Neural cell (in vitro differentiated cells): ENCODE measurements around the gene ZNF430.
"Not testable (repeated sequence)": the region's sequence is repeated elsewhere in the genome, so short reads cannot be mapped to it uniquely, and the experiment has no call there.

Experiments
- EP300 ChIP-seq: fragments of 450-650 bp; conservative IDR thresholded peaks from 2 replicates; pipeline ENCODE4 v1.6.1; 2014; ENCODE audit warnings: antibody characterized with exemption, mild to moderate bottlenecking, moderate library complexity; ENCODE audit not compliant: poor library complexity, severe bottlenecking
- EZH2 ChIP-seq: fragments of 200-600, 300-800 bp; shearing (Covaris generic), sonication (generic); IDR thresholded peaks from 2 replicates; pipeline ENCODE4 v1.6.1; 2014; ENCODE audit warnings: antibody characterized with exemption, low read length, borderline replicate concordance, mild to moderate bottlenecking; ENCODE audit not compliant: insufficient read depth, poor library complexity, severe bottlenecking
- MXI1 ChIP-seq: fragments of 450-650 bp; conservative IDR thresholded peaks from 2 replicates; pipeline ENCODE4 v1.6.1; 2014; ENCODE audit warnings: antibody characterized with exemption, mild to moderate bottlenecking; ENCODE audit not compliant: poor library complexity, severe bottlenecking
- POLR2AphosphoS5 ChIP-seq: IDR thresholded peaks from 2 replicates; pipeline ENCODE4 v1.6.1; 2012
- RAD21 ChIP-seq: fragments of 450-650 bp; conservative IDR thresholded peaks from 2 replicates; pipeline ENCODE4 v1.6.1; 2014; ENCODE audit warnings: antibody characterized with exemption, mild to moderate bottlenecking, moderate library complexity
- SMC3 ChIP-seq: fragments of 450-650 bp; conservative IDR thresholded peaks from 2 replicates; pipeline ENCODE4 v1.6.1; 2014; ENCODE audit warnings: antibody characterized with exemption, mild to moderate bottlenecking, moderate library complexity; ENCODE audit not compliant: poor library complexity
- TAF1 ChIP-seq: IDR thresholded peaks from 2 replicates; pipeline ENCODE4 v1.6.1; 2012; ENCODE audit warnings: low read depth
- TF ChIP-seq, protein P1 (sequence below): IDR thresholded peaks from 2 replicates; pipeline ENCODE4 v1.6.1; 2012; ENCODE audit warnings: borderline replicate concordance
- TF ChIP-seq, protein P2 (sequence below): fragments of 450-650 bp; IDR thresholded peaks from 2 replicates; pipeline ENCODE4 v1.5.1; 2014; ENCODE audit warnings: antibody characterized with exemption, mild to moderate bottlenecking, moderate library complexity; ENCODE audit not compliant: poor library complexity, severe bottlenecking

DNA sequence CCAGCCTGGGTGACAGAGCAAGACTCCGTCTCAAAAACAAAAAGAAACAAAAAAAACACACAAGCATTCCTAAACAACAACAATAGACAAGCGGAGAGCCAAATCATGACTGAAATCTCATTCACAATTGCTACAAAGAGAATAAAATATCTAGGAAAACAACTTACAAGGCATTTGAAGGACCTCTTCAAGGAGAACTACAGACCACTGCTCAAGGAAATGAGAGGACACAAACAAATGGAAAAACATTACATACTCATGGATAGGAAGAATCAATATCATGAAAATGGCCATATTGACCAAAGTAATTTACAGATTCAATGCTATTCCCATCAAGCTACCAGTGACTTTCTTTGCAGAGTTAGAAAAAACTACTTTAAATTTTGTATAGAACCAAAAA, 27.7 kb upstream of the ZNF430 start:
- TF ChIP-seq, protein P1, sequence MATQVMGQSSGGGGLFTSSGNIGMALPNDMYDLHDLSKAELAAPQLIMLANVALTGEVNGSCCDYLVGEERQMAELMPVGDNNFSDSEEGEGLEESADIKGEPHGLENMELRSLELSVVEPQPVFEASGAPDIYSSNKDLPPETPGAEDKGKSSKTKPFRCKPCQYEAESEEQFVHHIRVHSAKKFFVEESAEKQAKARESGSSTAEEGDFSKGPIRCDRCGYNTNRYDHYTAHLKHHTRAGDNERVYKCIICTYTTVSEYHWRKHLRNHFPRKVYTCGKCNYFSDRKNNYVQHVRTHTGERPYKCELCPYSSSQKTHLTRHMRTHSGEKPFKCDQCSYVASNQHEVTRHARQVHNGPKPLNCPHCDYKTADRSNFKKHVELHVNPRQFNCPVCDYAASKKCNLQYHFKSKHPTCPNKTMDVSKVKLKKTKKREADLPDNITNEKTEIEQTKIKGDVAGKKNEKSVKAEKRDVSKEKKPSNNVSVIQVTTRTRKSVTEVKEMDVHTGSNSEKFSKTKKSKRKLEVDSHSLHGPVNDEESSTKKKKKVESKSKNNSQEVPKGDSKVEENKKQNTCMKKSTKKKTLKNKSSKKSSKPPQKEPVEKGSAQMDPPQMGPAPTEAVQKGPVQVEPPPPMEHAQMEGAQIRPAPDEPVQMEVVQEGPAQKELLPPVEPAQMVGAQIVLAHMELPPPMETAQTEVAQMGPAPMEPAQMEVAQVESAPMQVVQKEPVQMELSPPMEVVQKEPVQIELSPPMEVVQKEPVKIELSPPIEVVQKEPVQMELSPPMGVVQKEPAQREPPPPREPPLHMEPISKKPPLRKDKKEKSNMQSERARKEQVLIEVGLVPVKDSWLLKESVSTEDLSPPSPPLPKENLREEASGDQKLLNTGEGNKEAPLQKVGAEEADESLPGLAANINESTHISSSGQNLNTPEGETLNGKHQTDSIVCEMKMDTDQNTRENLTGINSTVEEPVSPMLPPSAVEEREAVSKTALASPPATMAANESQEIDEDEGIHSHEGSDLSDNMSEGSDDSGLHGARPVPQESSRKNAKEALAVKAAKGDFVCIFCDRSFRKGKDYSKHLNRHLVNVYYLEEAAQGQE = not testable (repeated sequence)
- TF ChIP-seq RAD21, MXI1, EZH2, POLR2AphosphoS5, EP300, TAF1, SMC3: not testable (repeated sequence)
- TF ChIP-seq, protein P2, sequence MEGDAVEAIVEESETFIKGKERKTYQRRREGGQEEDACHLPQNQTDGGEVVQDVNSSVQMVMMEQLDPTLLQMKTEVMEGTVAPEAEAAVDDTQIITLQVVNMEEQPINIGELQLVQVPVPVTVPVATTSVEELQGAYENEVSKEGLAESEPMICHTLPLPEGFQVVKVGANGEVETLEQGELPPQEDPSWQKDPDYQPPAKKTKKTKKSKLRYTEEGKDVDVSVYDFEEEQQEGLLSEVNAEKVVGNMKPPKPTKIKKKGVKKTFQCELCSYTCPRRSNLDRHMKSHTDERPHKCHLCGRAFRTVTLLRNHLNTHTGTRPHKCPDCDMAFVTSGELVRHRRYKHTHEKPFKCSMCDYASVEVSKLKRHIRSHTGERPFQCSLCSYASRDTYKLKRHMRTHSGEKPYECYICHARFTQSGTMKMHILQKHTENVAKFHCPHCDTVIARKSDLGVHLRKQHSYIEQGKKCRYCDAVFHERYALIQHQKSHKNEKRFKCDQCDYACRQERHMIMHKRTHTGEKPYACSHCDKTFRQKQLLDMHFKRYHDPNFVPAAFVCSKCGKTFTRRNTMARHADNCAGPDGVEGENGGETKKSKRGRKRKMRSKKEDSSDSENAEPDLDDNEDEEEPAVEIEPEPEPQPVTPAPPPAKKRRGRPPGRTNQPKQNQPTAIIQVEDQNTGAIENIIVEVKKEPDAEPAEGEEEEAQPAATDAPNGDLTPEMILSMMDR = not testable (repeated sequence)
